GM23338 (cell line): ENCODE data around the gene RMND1.

ENCODE experiments used
- CREB1 ChIP-seq: fragments of 250-450 bp; sonication (Bioruptor Pico); IDR thresholded peaks from 2 replicates; pipeline ENCODE4 v1.5.0; 2020; ENCODE audit warnings: low read depth, mild to moderate bottlenecking, moderate library complexity
- CTCF ChIP-seq, 2 experiments: fragments of 200-600 bp in 1 of 2; sonication (generic) in 1 of 2; conservative IDR thresholded peaks; 2 replicates each; pipeline versions ENCODE4 v1.5.1 to v1.6.1; 2016 to 2017; ENCODE audit warnings: antibody characterized with exemption in 2 of 2, low read depth in 2 of 2, mild to moderate bottlenecking in 2 of 2, moderate library complexity in 1 of 2
- ETS1 ChIP-seq: IDR thresholded peaks from 2 replicates; pipeline ENCODE4 v1.6.1; 2016; ENCODE audit warnings: antibody characterized with exemption
- EZH2 ChIP-seq: fragments of 200-600 bp; sonication (generic); IDR thresholded peaks from one replicate; pipeline ENCODE4 v1.8.0; 2017; ENCODE audit warnings: antibody characterized with exemption, mild to moderate bottlenecking, low read depth; ENCODE audit not compliant: unreplicated experiment
- EZH2phosphoT487 ChIP-seq: fragments of 200-600 bp; sonication (generic); IDR thresholded peaks from one replicate; pipeline ENCODE4 v1.8.1; 2018; ENCODE audit warnings: antibody characterized with exemption; ENCODE audit not compliant: unreplicated experiment
- JUNB ChIP-seq: IDR thresholded peaks from one replicate; pipeline ENCODE4 v1.6.1; 2016; ENCODE audit warnings: antibody characterized with exemption; ENCODE audit not compliant: unreplicated experiment
- NANOG ChIP-seq: IDR thresholded peaks from 2 replicates; pipeline ENCODE4 v1.6.1; 2016; ENCODE audit warnings: antibody characterized with exemption, borderline replicate concordance
- POLR2AphosphoS5 ChIP-seq: IDR thresholded peaks from 2 replicates; pipeline ENCODE4 v1.6.1; 2016; ENCODE audit warnings: antibody characterized with exemption, low read depth
- REST ChIP-seq: IDR thresholded peaks from one replicate; pipeline ENCODE4 v1.6.1; 2018; ENCODE audit warnings: antibody characterized with exemption; ENCODE audit not compliant: unreplicated experiment
- STAT1 ChIP-seq: IDR thresholded peaks from one replicate; pipeline ENCODE4 v1.6.1; 2016; ENCODE audit warnings: antibody characterized with exemption; ENCODE audit not compliant: unreplicated experiment
- ZNF114 ChIP-seq: fragments of 250-450 bp; sonication (Bioruptor Pico); IDR thresholded peaks from 2 replicates; pipeline ENCODE4 v1.5.0; 2020; ENCODE audit warnings: mild to moderate bottlenecking, moderate library complexity
- ZNF331 ChIP-seq: fragments of 250-450 bp; sonication (Bioruptor Pico); IDR thresholded peaks from 2 replicates; pipeline ENCODE4 v1.5.0; 2020; ENCODE audit warnings: low read depth, mild to moderate bottlenecking, moderate library complexity
- ZNF462 ChIP-seq: fragments of 250-450 bp; sonication (Bioruptor Pico); IDR thresholded peaks from 2 replicates; pipeline ENCODE4 v1.5.0; 2020; ENCODE audit warnings: mild to moderate bottlenecking, moderate library complexity

- TF ChIP-seq CTCF (conservative IDR thresholded peaks at IDR 0.05; ENCODE audit: low read depth in 2 of 2) (no peak), REST (no peak), EZH2phosphoT487 (no peak), STAT1 (no peak), NANOG (no peak), EZH2 (no peak), POLR2AphosphoS5 (no peak), CREB1 (CRISPR knock-in tag) (no peak), JUNB (no peak), ZNF462 (no peak), ZNF331 (no peak), ZNF114 (no peak), ETS1 (no peak)
Observed at GRCh38 chr6:151384151-151384550, 67.8 kb downstream of the RMND1 start.
